HS-27A (cell line): Measurements from ENCODE around the gene C5orf58.

Source experiments
- DNase-seq: peaks from one replicate; pipeline ENCODE4 v3.0.0-alpha.2; 2012; ENCODE audit warnings: low read depth, missing footprints

C5orf58 gene

DNA sequence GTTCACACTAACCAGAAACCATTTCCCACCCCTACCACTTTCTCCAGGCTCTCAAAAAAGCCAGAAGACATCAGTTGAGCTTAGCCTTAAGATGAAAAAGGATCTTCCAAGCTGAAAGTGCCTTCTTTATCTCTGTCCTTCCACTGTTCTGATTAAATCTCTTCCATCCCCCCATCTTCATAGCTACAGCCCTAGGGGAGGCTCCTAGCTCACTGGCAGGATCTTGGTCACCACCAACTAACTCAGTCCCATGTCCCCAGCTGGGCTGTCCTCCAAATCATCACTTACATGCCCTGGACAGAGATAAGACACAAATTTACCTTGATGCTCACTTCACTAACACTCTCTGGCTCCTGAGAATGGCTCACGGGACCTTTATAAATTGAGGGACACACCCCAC, 50.5 kb downstream of the C5orf58 start:
- DNase-seq, result no peak

GRCh38 chr5:170284231-170284630, 51.4 kb downstream of the C5orf58 start:
- DNase-seq, result no peak

- DNase-seq, result no peak
These were observed 52.4 kb downstream of the C5orf58 start for GRCh38 chr5:170285181-170285580.

DNA sequence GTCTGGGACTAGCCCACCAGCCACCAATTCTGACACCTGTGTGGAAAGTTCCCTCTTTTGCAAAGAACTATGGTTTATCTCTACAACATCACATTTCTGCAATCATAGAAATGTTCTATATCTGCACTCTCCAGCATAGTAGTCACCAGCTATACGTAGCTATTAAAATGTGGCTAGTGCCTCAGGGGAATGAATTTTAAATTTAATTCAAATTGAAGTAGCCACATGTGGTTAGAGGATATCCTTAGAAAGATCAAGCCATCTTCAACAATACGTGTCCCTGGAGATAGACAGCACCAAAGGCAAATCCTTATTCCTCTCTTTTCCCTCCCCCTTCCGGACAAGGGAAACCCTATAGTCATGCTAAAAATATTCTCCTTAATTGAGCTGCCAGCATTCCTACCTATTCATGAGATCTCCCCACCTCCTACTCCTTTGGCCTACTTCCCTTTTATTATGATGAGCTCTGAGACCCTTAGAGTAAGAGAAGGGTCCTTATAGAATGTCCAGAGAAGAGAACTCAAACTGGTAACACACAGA, 53.7 kb downstream of the C5orf58 start:
- no peak for DNase-seq

- DNase-seq, result no peak
These were observed 54.7 kb downstream of the C5orf58 start for GRCh38 chr5:170287532-170287931.

GRCh38 chr5:170288151-170288550, 55.4 kb downstream of the C5orf58 start:
- DNase-seq, result no peak

DNA sequence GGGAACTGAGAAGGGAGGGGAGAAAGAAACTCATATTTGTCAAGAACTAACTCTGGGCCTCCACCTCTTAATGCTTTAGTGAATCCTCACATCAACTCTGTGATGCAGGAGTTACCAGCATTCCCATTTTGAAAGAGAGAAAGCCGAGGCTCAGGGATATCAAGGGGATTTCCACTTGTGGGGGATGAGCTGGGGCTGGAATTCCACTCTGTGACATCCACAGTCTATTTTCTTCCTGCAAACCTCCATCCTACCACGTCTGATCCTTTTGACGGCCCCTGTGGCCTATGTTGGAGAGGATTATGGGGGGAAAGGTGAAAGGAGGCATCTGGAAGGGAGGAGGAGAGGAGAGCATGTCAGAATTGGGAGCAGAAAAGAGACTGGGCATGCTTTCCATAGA, 55.8 kb downstream of the C5orf58 start:
- DNase-seq, result no peak

DNA sequence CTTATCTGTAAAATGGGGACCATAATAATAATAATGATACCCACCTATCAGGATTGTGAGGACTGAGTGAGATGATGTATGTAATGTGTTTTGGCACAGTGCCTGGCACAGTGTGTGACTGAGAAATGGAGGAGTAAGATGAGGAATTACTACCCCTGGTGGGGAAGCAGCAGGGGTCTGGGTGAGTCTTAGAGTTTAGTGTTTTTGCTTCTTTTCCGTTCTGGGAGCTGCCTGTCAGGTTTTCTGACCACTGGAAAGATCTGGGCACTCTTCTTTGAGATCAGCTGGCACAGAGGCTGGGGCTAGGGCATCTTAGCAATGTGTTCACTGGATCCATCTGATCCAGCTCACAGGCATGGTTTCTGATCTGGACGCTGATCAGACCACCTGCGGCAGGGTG, 56.3 kb downstream of the C5orf58 start:
- DNase-seq, result no peak

- DNase-seq, result no peak
These were observed 57.0 kb downstream of the C5orf58 start for GRCh38 chr5:170289764-170290163.

- DNase-seq, result no peak
These were observed 57.7 kb downstream of the C5orf58 start for GRCh38 chr5:170290498-170290897.

DNA sequence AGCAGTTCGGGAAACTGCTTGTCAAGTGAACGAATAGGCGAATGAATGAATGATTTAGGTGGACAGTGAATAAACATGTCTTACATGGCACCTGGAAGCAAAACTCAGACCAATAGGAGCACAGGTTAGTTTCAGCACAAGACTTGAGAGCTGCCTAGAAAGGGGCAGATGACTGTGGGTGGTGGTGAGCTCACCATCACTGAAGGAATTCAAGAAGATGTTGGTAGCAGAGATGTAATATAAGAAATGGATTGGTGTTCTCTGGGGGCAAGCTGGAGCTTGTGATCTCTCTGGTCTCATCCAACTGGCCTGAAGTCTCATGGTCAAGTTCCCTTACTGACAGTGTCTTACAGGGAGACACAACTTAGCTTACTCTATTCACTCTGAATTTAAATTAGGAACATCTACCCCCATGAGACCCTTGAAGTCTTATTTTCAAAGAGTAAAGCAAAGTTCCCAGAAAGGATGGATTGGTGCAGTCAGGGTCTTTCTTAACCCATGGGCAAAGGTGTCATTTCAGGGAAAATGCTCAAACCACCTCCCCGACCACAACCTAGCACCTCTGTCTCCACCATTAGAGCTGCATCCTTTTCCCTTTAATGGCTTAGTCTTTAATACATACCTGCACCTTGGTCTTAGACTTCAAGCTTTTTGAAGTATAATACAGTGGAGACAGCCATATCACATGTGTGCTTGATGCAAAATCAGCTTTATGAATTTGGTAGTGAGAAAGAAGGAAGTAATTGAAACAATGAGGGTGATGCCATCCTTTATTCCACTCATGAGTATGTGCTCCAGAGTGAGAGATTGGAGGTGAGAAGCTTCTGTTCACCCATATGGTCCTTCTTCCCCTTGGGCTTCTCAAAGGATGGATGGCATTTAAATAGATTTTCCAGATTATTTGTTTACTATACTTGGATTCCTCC, 59.7 kb downstream of the C5orf58 start:
- no peak for DNase-seq

DNA sequence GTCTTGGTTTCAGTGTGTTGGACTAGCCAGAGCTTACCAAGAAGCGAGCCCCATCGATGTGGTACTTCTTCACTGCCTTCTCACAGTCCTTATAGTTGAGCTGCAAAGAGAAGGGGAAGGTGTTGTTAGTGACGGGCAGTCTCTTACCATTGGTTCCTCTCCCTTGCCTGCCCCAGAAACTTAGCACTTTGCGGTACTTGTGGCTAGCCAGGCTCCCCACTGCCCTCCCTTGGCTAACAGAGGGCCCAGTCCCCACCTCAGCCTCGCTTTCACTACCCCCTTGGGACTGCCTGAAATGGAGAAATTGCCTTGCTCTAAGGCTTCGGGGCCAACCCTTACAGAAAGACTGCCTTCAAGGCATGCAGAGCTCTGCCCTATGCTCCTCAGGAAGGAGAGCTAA, 60.5 kb downstream of the C5orf58 start:
- DNase-seq, result no peak

DNA sequence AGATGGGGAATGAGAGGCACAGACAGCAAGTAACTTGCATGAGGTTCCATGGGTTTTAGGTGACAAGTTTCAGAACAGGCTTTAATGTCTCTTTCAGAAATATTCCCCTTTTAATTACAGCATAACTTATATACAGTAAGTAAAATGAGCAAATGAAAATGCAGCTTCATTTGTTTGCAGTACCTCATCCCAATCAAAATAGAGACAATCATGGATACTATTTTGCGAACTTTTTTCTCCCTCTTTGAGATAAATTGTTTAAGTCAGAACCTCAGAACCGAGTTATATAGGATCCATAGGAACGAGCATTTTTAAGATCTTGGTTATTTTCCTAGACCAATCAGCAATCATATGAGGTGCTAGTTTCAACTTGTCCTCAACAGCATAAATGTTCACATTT, 61.3 kb downstream of the C5orf58 start:
- no peak for DNase-seq

GRCh38 chr5:170294556-170294955, 61.8 kb downstream of the C5orf58 start:
- no peak for DNase-seq
